GM12878 (cell line): ENCODE measurements around the gene SPTAN1. TPM values are rescaled to one million over a fixed set of nuclear protein-coding genes. Genes with fewer than 3 reads are reported as not detected.
A peak's percentile ranks its signal among the peaks of the same experiment; 100 is the strongest.
"Not testable (repeated sequence)": the region's sequence is repeated elsewhere in the genome, so short reads cannot be mapped to it uniquely, and the experiment has no call there.

ENCODE experiments used
- ATAC-seq: fragments of 200-7000 bp; cut with Tn5 transposase; 3 replicates; pipeline ENCODE4 v1.9.1; 2020; ENCODE audit warnings: mild to moderate bottlenecking, moderate library complexity
- BruUV-seq: library from RNA; stranded (reverse); fragments of 400-500 nt; replicated peaks from 2 replicates; lab custom pipeline; 2021; lab: Mats Ljungman, UMichigan
- CTCF ChIA-PET: fragments of 300-600 bp; sonication (Branson Sonifier 250); formaldehyde crosslinking; extraction: SDS; loops from one replicate; lab custom pipeline; 2021; ENCODE audit warnings: inconsistent platforms; lab: Yijun Ruan, JAX
- POLR2A ChIA-PET: fragments of 350-600 bp; formaldehyde crosslinking; extraction: SDS; loops from one replicate; lab custom pipeline; 2021; ENCODE audit warnings: inconsistent platforms; lab: Charles Lee
- RAD21 ChIA-PET: fragments of 300-600 bp; sonication (Branson Sonifier 250); formaldehyde crosslinking; loops from one replicate; lab custom pipeline; 2023; ENCODE audit warnings: antibody characterized with exemption; ENCODE audit not compliant: unreplicated experiment; lab: Charles Lee
- SMC1A ChIA-PET: fragments of 300-600 bp; sonication (Branson Sonifier 250); formaldehyde crosslinking; loops from one replicate; lab custom pipeline; 2023; ENCODE audit not compliant: unreplicated experiment, uncharacterized antibody; lab: Charles Lee
- DNase-seq: peaks from one replicate; pipeline ENCODE4 v3.0.0-alpha.2; 2011; ENCODE audit warnings: low read depth, low spot score
- FAIRE-seq: peaks from 3 replicates; lab custom pipeline; 2011; peaks lifted over from hg19 to GRCh38; lab: Jason Lieb, UNC
- H2AFZ ChIP-seq: 2 replicates; pipeline ENCODE4 v1.6.0; 2011; ENCODE audit warnings: low read depth, low read length, control low read depth; ENCODE audit not compliant: control insufficient read depth
- H3K27ac ChIP-seq: 2 replicates; pipeline ENCODE4 v1.5.1; 2011; ENCODE audit warnings: control low read depth; ENCODE audit not compliant: control insufficient read depth, insufficient read depth
- H3K27me3 ChIP-seq, 2 experiments: replicated peaks in 1 of 2; 2 replicates each; pipeline versions ENCODE4 v1.6.0 to v1.6.1; 2011; ENCODE audit warnings: low read length in 1 of 2; ENCODE audit not compliant: control insufficient read depth in 2 of 2, insufficient read depth in 2 of 2
- H3K36me3 ChIP-seq, 2 experiments: 2 replicates each; pipeline ENCODE4 v1.5.1; 2011; ENCODE audit warnings: low read length in 1 of 2; ENCODE audit not compliant: control insufficient read depth in 2 of 2, insufficient read depth in 2 of 2
- H3K4me1 ChIP-seq: 2 replicates; pipeline ENCODE4 v1.6.1; 2011; ENCODE audit warnings: mild to moderate bottlenecking, low read length, moderate library complexity, mixed read lengths; ENCODE audit not compliant: control insufficient read depth, insufficient read depth
- H3K4me2 ChIP-seq: 2 replicates; pipeline ENCODE4 v1.6.0; 2011; ENCODE audit warnings: control low read depth; ENCODE audit not compliant: control insufficient read depth, insufficient read depth
- H3K4me3 ChIP-seq: fragments of 200-600 bp; sonication (generic); 2 replicates; pipeline ENCODE4 v1.5.1; 2016
- H3K79me2 ChIP-seq: 2 replicates; pipeline ENCODE4 v1.6.0; 2011; ENCODE audit warnings: low read length; ENCODE audit not compliant: control insufficient read depth, insufficient read depth
- H3K9ac ChIP-seq: 2 replicates; pipeline ENCODE4 v1.8.0; 2011; ENCODE audit warnings: low read length, control low read depth, mixed read lengths; ENCODE audit not compliant: control insufficient read depth, insufficient read depth
- H3K9me3 ChIP-seq: replicated peaks from 3 replicates; pipeline ENCODE4 v1.5.1; 2011; ENCODE audit warnings: mild to moderate bottlenecking, low read length; ENCODE audit not compliant: control insufficient read depth, insufficient read depth
- H4K20me1 ChIP-seq: 2 replicates; pipeline ENCODE4 v1.6.0; 2011; ENCODE audit not compliant: control insufficient read depth, insufficient read depth
- SIX5 ChIP-seq: IDR thresholded peaks from 2 replicates; pipeline ENCODE4 v1.6.1; 2011; ENCODE audit warnings: mild to moderate bottlenecking, low read depth, low read length, moderate library complexity; ENCODE audit not compliant: severe bottlenecking
- WGBS: methylation state at CpG from one replicate; pipeline ENCODE4 v1.1.6; 2016; ENCODE audit warnings: low lambda C conversion rate; ENCODE audit not compliant: insufficient replicate concordance, insufficient coverage; ENCODE audit errors: missing lambda C conversion rate; 5-methylcytosine and 5-hydroxymethylcytosine counted together
- in situ Hi-C: fragments of 300-500 bp; cut with MboI; formaldehyde crosslinking; loops from 9 replicates; pipeline ENCODE4 v1.14.3; 2018; ENCODE audit warnings: mixed read lengths
- intact Hi-C: fragments of 100-400 bp; cut with micrococcal nuclease; formaldehyde crosslinking; loops from one replicate; pipeline ENCODE4 v1.14.2; 2022; ENCODE audit not compliant: unreplicated experiment
- polyA plus RNA-seq, 11 experiments: library from polyadenylated mRNA; depleted of rRNA in 4 of 11; unstranded in 6 of 11; stranded (reverse) in 5 of 11; fragments of >200 nt; fragmentation: Nextera tagmentation in 4 of 11; fragmentation: Illumina TruSeq in 1 of 11; extraction: Ambion mirVana in 4 of 11; extraction: Trizol in 1 of 11; gene quantifications; 1 replicate in 1 of 11; 2 replicates in 10 of 11; pipeline versions ENCODE4 v1.2.1 to v1.2.3, GENCODE V29; 2011 to 2016; ENCODE audit warnings: inconsistent platforms in 2 of 11, missing spikeins in 2 of 11, low read depth in 1 of 11
- total RNA-seq, 4 experiments: library from RNA; depleted of rRNA in 3 of 4; stranded (reverse); fragments of >200 nt in 3 of 4; fragmentation: Illumina TruSeq in 1 of 4; extraction: Trizol in 1 of 4; gene quantifications; 2 replicates each; pipeline versions ENCODE4 v1.2.1 to v1.2.3, GENCODE V29; 2013 to 2021
- TF ChIP-seq, protein P1 (sequence below): fragments of 450-650 bp; IDR thresholded peaks from 2 replicates; pipeline ENCODE4 v1.6.1; 2017; ENCODE audit warnings: antibody characterized with exemption, mild to moderate bottlenecking, moderate library complexity

The SPTAN1 gene
- total and polyA plus RNA-seq, 10 of the 15 experiments (the other 5 are each of a cell fraction or from before 2014, with no cell fraction given), result 18.7 to 156 (median 73.6) TPM

DNA sequence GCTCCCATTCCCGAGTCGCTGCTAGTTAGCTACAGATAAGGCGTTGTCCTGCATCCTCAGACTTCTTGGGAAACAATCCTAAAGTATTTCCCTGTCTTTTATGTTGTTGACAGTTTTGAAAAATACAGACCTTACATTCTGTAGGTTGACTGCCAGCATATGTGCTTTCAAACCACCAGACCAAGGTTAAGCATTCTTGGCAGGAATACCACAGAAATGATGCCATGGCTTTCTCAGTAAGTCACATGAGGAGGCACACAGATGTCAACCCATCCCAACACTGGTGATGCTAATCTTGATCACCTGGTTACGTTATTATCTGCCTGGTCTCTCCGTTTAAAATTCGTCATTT, 47.0 kb upstream of the SPTAN1 start:
- BruUV-seq, result no TSS peak
- H3K4me2 ChIP-seq, result peak overlapping the region; percentile 82

GRCh38 chr9:128505906-128506305, 46.5 kb upstream of the SPTAN1 start:
- intact Hi-C loops, result loop anchor here (5.0 kb wide), 1 partner anchor 46 kb away; the partner anchor contains the start of gene SPTAN1
- H3K9ac ChIP-seq, H3K27ac ChIP-seq: not testable (repeated sequence)

More for the DNA sequence above, 47.0 kb upstream of the SPTAN1 start:
- CTCF ChIA-PET, result interaction anchor here (0.7 to 1.2 kb wide), 5 partner anchors 50 to 408 kb away, joined by 3 read pairs; no protein-coding TSS in a partner anchor
- DNase-seq (no peak), ATAC-seq (no peak), FAIRE-seq (no peak)
- Histone ChIP-seq H3K79me2 (peaks cover 22% of the 10 kb centered on the region), H2AFZ (no peak overlapping the region; the same call in 1 of the 2 replicates), H3K36me3 (peaks cover 0 to 12% of the 10 kb centered on the region in 2 experiments; a peak in 2 of 4 replicates), H3K9ac (peak overlapping the region; percentile 90), H3K27ac (peak overlapping the region; percentile 74; the same call in 1 of the 2 replicates), H3K27me3 (no peaks in the 10 kb centered on the region), H4K20me1 (no peaks in the 10 kb centered on the region), H3K4me1 (peaks cover 10% of the 10 kb centered on the region; the same call in 1 of the 2 replicates), H3K9me3 (no peaks in the 10 kb centered on the region), H3K4me3 (peak overlapping the region; percentile 97)
- intact Hi-C loops (loop anchor here (5.0 kb wide), 1 partner anchor 47 kb away; the partner anchor contains the start of gene SPTAN1), in situ Hi-C loops (no loop called here)
- TF ChIP-seq SIX5, result no peak
- TF ChIP-seq, protein P1, sequence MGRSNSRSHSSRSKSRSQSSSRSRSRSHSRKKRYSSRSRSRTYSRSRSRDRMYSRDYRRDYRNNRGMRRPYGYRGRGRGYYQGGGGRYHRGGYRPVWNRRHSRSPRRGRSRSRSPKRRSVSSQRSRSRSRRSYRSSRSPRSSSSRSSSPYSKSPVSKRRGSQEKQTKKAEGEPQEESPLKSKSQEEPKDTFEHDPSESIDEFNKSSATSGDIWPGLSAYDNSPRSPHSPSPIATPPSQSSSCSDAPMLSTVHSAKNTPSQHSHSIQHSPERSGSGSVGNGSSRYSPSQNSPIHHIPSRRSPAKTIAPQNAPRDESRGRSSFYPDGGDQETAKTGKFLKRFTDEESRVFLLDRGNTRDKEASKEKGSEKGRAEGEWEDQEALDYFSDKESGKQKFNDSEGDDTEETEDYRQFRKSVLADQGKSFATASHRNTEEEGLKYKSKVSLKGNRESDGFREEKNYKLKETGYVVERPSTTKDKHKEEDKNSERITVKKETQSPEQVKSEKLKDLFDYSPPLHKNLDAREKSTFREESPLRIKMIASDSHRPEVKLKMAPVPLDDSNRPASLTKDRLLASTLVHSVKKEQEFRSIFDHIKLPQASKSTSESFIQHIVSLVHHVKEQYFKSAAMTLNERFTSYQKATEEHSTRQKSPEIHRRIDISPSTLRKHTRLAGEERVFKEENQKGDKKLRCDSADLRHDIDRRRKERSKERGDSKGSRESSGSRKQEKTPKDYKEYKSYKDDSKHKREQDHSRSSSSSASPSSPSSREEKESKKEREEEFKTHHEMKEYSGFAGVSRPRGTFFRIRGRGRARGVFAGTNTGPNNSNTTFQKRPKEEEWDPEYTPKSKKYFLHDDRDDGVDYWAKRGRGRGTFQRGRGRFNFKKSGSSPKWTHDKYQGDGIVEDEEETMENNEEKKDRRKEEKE, result no peak
- 12% methylated on average over 6 of the region's 6 CpGs for WGBS
- RAD21 ChIA-PET, result interaction anchor here (1.1 to 2.1 kb wide), 4 partner anchors 46 to 143 kb away, joined by 4 to 11 read pairs (median 4); partner anchors contain the start of gene SPTAN1
- POLR2A ChIA-PET, result interaction anchor here (0.6 to 2.6 kb wide), 9 partner anchors 9 to 179 kb away, joined by 3 to 19 read pairs (median 4); partner anchors contain the start of gene SPTAN1
- SMC1A ChIA-PET, result interaction anchor here (0.8 to 2.6 kb wide), 7 partner anchors 8 to 219 kb away, joined by 3 to 20 read pairs (median 5); partner anchors contain the start of genes SPTAN1 and ZDHHC12

More at GRCh38 chr9:128505906-128506305, 46.5 kb upstream of the SPTAN1 start:
- SMC1A ChIA-PET, result interaction anchor here (1.0 to 2.6 kb wide), 3 partner anchors 12 to 218 kb away, joined by 3 to 20 read pairs (median 3); partner anchors contain the start of genes SPTAN1 and ZDHHC12
- H4K20me1 ChIP-seq, DNase-seq, FAIRE-seq, BruUV-seq, ATAC-seq, in situ Hi-C loops, H2AFZ ChIP-seq, H3K27me3 ChIP-seq, H3K4me1 ChIP-seq, H3K9me3 ChIP-seq: not testable (repeated sequence)
- Histone ChIP-seq H3K36me3 (peaks cover 0 to 12% of the 10 kb centered on the region in 2 experiments; a peak in 2 of 4 replicates), H3K4me2 (peak overlapping the region; percentile 82), H3K79me2 (peaks cover 22% of the 10 kb centered on the region), H3K4me3 (peak overlapping the region; percentile 97)
- POLR2A ChIA-PET, result interaction anchor here (1.3 to 2.6 kb wide), 4 partner anchors 45 to 86 kb away, joined by 4 to 19 read pairs (median 8); partner anchors contain the start of gene SPTAN1
- WGBS, result 98% methylated on average over 12 of the region's 12 CpGs
- RAD21 ChIA-PET, result interaction anchor here (1.3 to 2.1 kb wide), 2 partner anchors 45 to 47 kb away, joined by 4 to 11 read pairs; partner anchors contain the start of gene SPTAN1
- CTCF ChIA-PET, result interaction anchor here (1.0 to 1.2 kb wide), 2 partner anchors 143 to 408 kb away, joined by 3 read pairs; no protein-coding TSS in a partner anchor
